NCI-H345 treated with DMSO at 0.1 percent for 48 hours (cell line): Measurements from ENCODE around the gene THSD4.

Experiments
- DNase-seq: peaks from one replicate; lab custom pipeline; 2025; ENCODE audit not compliant: unreplicated experiment; lab: John Stamatoyannopoulos, UW

Gene THSD4

GRCh38 chr15:71756599-71757352 is 641.5 kb downstream of the THSD4 start:
- DNase-seq = no peak

- no peak for DNase-seq
Measured at GRCh38 chr15:71757741-71758530, 642.7 kb downstream of the THSD4 start.

- DNase-seq = no peak
Measured at GRCh38 chr15:71758711-71759110, 643.4 kb downstream of the THSD4 start.

GRCh38 chr15:71760852-71761251 is 645.6 kb downstream of the THSD4 start:
- no peak for DNase-seq

GRCh38 chr15:71761649-71762048 is 646.4 kb downstream of the THSD4 start:
- DNase-seq = no peak

- no peak for DNase-seq
Measured at GRCh38 chr15:71768184-71768583, 652.9 kb downstream of the THSD4 start.

GRCh38 chr15:71773206-71773859 is 658.1 kb downstream of the THSD4 start:
- DNase-seq = no peak

GRCh38 chr15:71775856-71776255 is 660.6 kb downstream of the THSD4 start:
- no peak for DNase-seq

- DNase-seq = no peak
Measured at GRCh38 chr15:71776304-71776703, 661.0 kb downstream of the THSD4 start.

- no peak for DNase-seq
Measured at GRCh38 chr15:71777216-71777943, 662.1 kb downstream of the THSD4 start.

GRCh38 chr15:71779073-71779797 is 664.0 kb downstream of the THSD4 start:
- no peak for DNase-seq

- DNase-seq = peak; percentile 2
Measured at GRCh38 chr15:71780115-71780976, 665.1 kb downstream of the THSD4 start.

GRCh38 chr15:71781179-71781964 is 666.1 kb downstream of the THSD4 start:
- no peak for DNase-seq

GRCh38 chr15:71781965-71782265 is 666.6 kb downstream of the THSD4 start:
- no peak for DNase-seq

- no peak for DNase-seq
Measured at GRCh38 chr15:71782422-71783165, 667.3 kb downstream of the THSD4 start.

GRCh38 chr15:71784719-71785118 is 669.4 kb downstream of the THSD4 start:
- DNase-seq = no peak

GRCh38 chr15:71785996-71786395 is 670.7 kb downstream of the THSD4 start:
- DNase-seq = no peak

- DNase-seq = no peak
Measured at GRCh38 chr15:71786673-71787072, 671.4 kb downstream of the THSD4 start.
